ENCODE data around the gene FANCC.

FANCC gene

DNA sequence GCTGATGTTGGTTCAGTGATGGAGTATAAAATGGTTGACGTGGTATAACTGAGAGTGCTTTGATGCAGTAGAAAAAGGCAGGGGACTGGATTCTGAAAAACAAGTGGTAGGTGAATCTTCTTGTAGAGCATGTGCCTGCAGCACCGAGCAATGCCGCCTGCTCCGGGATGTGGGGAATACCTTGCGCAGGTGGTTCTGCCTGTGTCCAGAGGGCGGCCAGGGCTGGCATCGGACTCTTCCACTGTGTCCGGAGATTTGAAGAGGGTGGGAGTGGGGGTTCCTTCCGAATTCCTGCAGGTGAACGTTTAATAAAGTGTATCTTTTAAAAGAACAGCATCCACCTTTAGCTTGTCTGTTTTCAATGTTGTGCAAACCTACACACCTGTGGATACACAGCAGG is 238.0 kb downstream of the FANCC start:
- DNase-seq (ENCODE audit: low read depth): no peak
- TF ChIP-seq, protein P1, sequence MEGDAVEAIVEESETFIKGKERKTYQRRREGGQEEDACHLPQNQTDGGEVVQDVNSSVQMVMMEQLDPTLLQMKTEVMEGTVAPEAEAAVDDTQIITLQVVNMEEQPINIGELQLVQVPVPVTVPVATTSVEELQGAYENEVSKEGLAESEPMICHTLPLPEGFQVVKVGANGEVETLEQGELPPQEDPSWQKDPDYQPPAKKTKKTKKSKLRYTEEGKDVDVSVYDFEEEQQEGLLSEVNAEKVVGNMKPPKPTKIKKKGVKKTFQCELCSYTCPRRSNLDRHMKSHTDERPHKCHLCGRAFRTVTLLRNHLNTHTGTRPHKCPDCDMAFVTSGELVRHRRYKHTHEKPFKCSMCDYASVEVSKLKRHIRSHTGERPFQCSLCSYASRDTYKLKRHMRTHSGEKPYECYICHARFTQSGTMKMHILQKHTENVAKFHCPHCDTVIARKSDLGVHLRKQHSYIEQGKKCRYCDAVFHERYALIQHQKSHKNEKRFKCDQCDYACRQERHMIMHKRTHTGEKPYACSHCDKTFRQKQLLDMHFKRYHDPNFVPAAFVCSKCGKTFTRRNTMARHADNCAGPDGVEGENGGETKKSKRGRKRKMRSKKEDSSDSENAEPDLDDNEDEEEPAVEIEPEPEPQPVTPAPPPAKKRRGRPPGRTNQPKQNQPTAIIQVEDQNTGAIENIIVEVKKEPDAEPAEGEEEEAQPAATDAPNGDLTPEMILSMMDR (conservative IDR thresholded peaks at IDR 0.05; ENCODE audit: low read depth, low read length): no peak

GRCh38 chr9:95078939-95079338 is 238.6 kb downstream of the FANCC start:
- DNase-seq (ENCODE audit: low read depth): no peak
- no peak overlapping the region for H3K4me3 ChIP-seq (ENCODE audit: low read length)
- TF ChIP-seq, protein P1 (conservative IDR thresholded peaks at IDR 0.05; ENCODE audit: low read depth, low read length): no peak

More for the DNA sequence above, 238.0 kb downstream of the FANCC start:
- H3K4me3 ChIP-seq (ENCODE audit: low read length): no peak overlapping the region

DNA sequence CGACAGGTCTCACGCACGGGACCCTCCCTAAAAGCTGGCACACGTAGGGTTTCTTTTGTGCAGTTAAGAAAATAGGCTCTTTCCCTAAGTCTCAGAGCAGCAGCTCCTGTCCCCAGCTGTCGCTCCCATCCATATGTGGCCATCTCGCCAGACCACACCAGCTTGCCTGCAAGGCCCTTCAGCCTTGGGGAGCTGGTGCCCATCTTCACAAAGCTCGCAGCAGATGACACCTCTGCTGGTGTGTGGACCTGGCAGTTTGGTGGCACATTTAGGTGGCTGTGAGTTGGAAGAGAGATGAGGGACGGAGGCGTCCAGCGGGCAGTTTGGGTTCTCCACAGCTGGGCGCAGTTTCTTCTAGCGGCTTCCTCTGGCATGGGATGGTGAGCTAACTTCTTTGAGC is 239.0 kb downstream of the FANCC start:
- TF ChIP-seq, protein P1 (conservative IDR thresholded peaks at IDR 0.05; ENCODE audit: low read depth, low read length): no peak
- no peak overlapping the region for H3K4me3 ChIP-seq (ENCODE audit: low read length)
- DNase-seq (ENCODE audit: low read depth): no peak

DNA sequence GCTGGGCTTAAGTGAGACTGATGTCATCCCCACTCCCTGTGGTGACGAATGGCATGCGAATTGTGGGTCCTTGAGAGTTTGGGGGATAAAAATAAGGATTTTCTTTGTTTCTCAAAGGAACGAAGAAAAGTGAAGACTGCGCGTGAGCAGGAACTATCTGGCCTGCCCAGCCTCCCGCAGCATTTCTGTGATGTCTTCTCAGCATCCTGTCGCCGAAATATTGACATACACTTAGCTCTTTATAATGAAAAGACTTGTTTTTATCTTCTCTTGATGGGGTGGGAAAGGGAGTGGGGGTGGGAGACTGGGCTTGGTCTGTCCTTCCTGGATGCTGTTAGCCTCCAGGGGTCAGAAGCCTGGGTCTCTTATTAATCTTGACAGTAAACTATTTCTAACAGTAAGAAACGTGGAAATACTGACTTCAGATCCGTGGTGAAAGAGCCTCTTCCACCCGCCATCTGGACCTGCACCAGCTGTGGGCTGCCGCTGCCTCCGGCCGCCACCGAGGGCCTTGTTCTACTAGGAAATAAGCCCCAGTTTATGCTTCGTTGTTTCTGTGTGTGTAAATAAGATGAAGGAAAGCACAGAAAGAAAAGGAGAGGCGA is 239.6 kb downstream of the FANCC start:
- DNase-seq (ENCODE audit: low read depth): no peak
- TF ChIP-seq, protein P1 (conservative IDR thresholded peaks at IDR 0.05; ENCODE audit: low read depth, low read length): no peak
- H3K4me3 ChIP-seq (ENCODE audit: low read length): no peak overlapping the region

- TF ChIP-seq, protein P1 (conservative IDR thresholded peaks at IDR 0.05; ENCODE audit: low read depth, low read length): no peak
- H3K4me3 ChIP-seq (ENCODE audit: low read length): no peak overlapping the region
- DNase-seq (ENCODE audit: low read depth): no peak
Observed at GRCh38 chr9:95077053-95077765, 240.3 kb downstream of the FANCC start.

DNA sequence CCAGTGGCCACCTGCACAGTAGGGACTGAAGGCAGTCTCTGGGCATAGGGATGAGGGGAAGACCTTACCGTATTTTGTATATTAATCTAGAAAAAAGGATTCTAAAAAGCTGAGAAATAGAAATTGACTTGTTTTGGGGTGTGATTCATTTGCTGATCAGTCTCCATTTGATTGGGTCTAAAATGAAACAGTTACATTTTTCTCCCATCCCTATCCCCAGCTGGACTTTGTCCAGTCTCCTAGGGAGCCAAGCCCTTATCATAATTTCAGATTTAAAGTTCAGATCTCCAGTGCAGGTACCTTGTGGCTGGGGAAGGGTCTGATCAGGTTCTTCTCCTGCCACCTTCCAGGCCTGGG is 240.8 kb downstream of the FANCC start:
- TF ChIP-seq, protein P1 (conservative IDR thresholded peaks at IDR 0.05; ENCODE audit: low read depth, low read length): no peak
- H3K4me3 ChIP-seq (ENCODE audit: low read length): no peak overlapping the region
- DNase-seq (ENCODE audit: low read depth): no peak

DNA sequence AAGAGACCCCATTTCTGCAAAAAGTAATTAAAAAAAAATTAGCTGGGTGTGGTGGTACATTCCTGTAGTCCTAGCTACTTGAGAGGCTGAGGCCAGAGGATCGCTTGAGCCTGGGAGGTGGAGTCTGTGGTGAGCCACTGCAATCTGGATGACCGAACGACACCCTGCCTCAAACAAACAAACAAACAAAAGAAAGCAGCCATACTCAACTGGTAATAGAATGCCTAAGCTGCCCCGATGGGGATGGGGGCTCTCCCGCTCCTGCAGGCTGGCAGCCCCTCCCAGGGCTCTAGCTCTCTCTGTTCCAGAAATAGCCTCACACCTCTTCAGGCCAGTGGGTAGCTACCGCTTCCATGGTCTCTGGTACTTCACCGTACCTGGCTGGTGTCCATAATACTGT is 241.8 kb downstream of the FANCC start:
- no peak overlapping the region for H3K4me3 ChIP-seq (ENCODE audit: low read length)
- TF ChIP-seq, protein P1 (conservative IDR thresholded peaks at IDR 0.05; ENCODE audit: low read depth, low read length): no peak
- no peak for DNase-seq (ENCODE audit: low read depth)

All from retinal pigment epithelial cell (primary cell).